ENCODE results near the gene SPEG. TPM values are rescaled to one million over a fixed set of nuclear protein-coding genes. Genes with fewer than 3 reads are reported as not detected.
A peak's percentile ranks its signal among the peaks of the same experiment; 100 is the strongest.

SPEG gene
- total and polyA plus RNA-seq, 2 of the 13 experiments (the other 11 are each of a cell fraction or from before 2014, with no cell fraction given), result 0.18 to 0.24 TPM

- H2AFZ ChIP-seq (ENCODE audit: low read length), result no peak overlapping the region
- no peak for TF ChIP-seq ZNF143 (CRISPR knock-in tag; IDR thresholded peaks at IDR 0.05)
- TF ChIP-seq UBTF (CRISPR knock-in tag; IDR thresholded peaks at IDR 0.05), result peak; percentile 84
- TF ChIP-seq WIZ (CRISPR knock-in tag; IDR thresholded peaks at IDR 0.05), result no peak
- TF ChIP-seq CBX5 (CRISPR knock-in tag; IDR thresholded peaks at IDR 0.05; ENCODE audit: borderline replicate concordance), result no peak
- TF ChIP-seq CEBPG (CRISPR knock-in tag; IDR thresholded peaks at IDR 0.05), result no peak
- no peak for TF ChIP-seq ZNF576 (CRISPR knock-in tag; IDR thresholded peaks at IDR 0.05)
- TF ChIP-seq AHR (CRISPR knock-in tag; IDR thresholded peaks at IDR 0.05), result peak; percentile 56; the same call in 1 of the 2 replicates
- no peak for TF ChIP-seq ZHX1 (CRISPR knock-in tag; IDR thresholded peaks at IDR 0.05; ENCODE audit: low read depth)
- TF ChIP-seq POLR2G (IDR thresholded peaks at IDR 0.05; ENCODE audit: low read depth, low read length), result peak; percentile 14; the same call in 1 of the 2 replicates
- TF ChIP-seq ZNF234 (CRISPR knock-in tag; conservative IDR thresholded peaks at IDR 0.05), result 0 out of 2 replicates have a peak, but pooled peaks have one; percentile 33
- no peak for TF ChIP-seq PAF1 (CRISPR knock-in tag; IDR thresholded peaks at IDR 0.05)
- 0 out of 2 replicates have a peak, but pooled peaks have one; percentile 17 for TF ChIP-seq FUBP1 (CRISPR knock-in tag; IDR thresholded peaks at IDR 0.05; ENCODE audit: borderline replicate concordance)
These were observed 108.4 kb downstream of the SPEG start for GRCh38 chr2:219542931-219543595.

More at GRCh38 chr2:219542931-219543595, 108.4 kb downstream of the SPEG start:
- ChIA-PET CTCF (ENCODE audit: low intra/inter-chr PET ratio, low total read pairs) (interaction anchor here (0.8 to 5.3 kb wide), 7 partner anchors 8 to 147 kb away, joined by 3 to 127 read pairs (median 12); partner anchors contain the start of gene STK11IP), POLR2A (interaction anchor here (0.8 to 3.9 kb wide), 14 partner anchors 9 to 156 kb away, joined by 3 to 44 read pairs (median 6); partner anchors contain the start of genes DNPEP, GMPPA, INHA and OBSL1)
- DNase-seq (ENCODE audit: low spot score) (peak; percentile 35), FAIRE-seq (no peak), ATAC-seq (peak; percentile 48)
- peak overlapping the region; percentile 82 for H3K27ac ChIP-seq (ENCODE audit: extremely low read length, insufficient read depth, low read length)
- peaks cover 32% of the 10 kb centered on the region for H3K79me2 ChIP-seq (ENCODE audit: insufficient read depth, low read length)
- H4K20me1 ChIP-seq (ENCODE audit: insufficient read depth, low read length), result peaks cover 42% of the 10 kb centered on the region
- H3K9me3 ChIP-seq (ENCODE audit: low read length), result no peaks in the 10 kb centered on the region
- no peaks in the 10 kb centered on the region; a peak in 1 of 5 replicates for H3K27me3 ChIP-seq (ENCODE audit: control insufficient read depth in 1 of 2, insufficient read depth in 2 of 2, low read length in 2 of 2)
- H3K9ac ChIP-seq (ENCODE audit: insufficient read depth, low read depth, low read length), result peak overlapping the region; percentile 84
- H3K4me3 ChIP-seq (replicated peaks in 1 of 3; ENCODE audit: insufficient read depth in 1 of 3, low read depth in 2 of 3, low read length in 3 of 3), result peak overlapping the region; percentile 87 to 90 (median 89)
- no TSS peak for BruUV-seq (replicated peaks)
- peaks cover 58% of the 10 kb centered on the region for H3K4me1 ChIP-seq (ENCODE audit: insufficient read depth, low read length)
- in situ Hi-C loops (cut with HindIII; ENCODE audit: extremely low pct_ligation_motif_present, low pct_unique_long_range_greater_than_20kb), result loop anchor here (5.0 kb wide), 1 partner anchor 99 kb away; no protein-coding TSS in a partner anchor
- intact Hi-C loops (cut with micrococcal nuclease; ENCODE audit: unreplicated experiment), result loop anchor here (1.0 kb wide), 3 partner anchors 33 to 146 kb away; partner anchors contain the start of gene STK11IP
- 0% methylated on average over 7 of the region's 66 CpGs for WGBS (ENCODE audit: low lambda C conversion rate)
- peaks cover 21 to 30% of the 10 kb centered on the region in 2 experiments for H3K36me3 ChIP-seq (replicated peaks in 1 of 2; ENCODE audit: control insufficient read depth in 1 of 2, insufficient read depth in 2 of 2, low read length in 2 of 2)
- H3K4me2 ChIP-seq (ENCODE audit: low read depth, low read length), result peak overlapping the region; percentile 90
